Smooth muscle cell (in vitro differentiated cells): ENCODE results near the gene EIF5A2. TPM values are rescaled to one million over a fixed set of nuclear protein-coding genes. Genes with fewer than 3 reads are reported as not detected.
"Not testable (repeated sequence)": the region's sequence is repeated elsewhere in the genome, so short reads cannot be mapped to it uniquely, and the experiment has no call there.

Experiments
- DNase-seq: peaks from one replicate; lab custom pipeline; 2025; ENCODE audit not compliant: unreplicated experiment; lab: John Stamatoyannopoulos, UW
- H2AFZ ChIP-seq: fragments of 200-600 bp; sonication (generic); 2 replicates; pipeline ENCODE4 v1.6.0; 2016; ENCODE audit warnings: antibody characterized with exemption, low read depth, mild to moderate bottlenecking
- H3F3A ChIP-seq: fragments of 200-600 bp; sonication (generic); 2 replicates; pipeline ENCODE4 v1.6.0; 2017; ENCODE audit warnings: antibody characterized with exemption, low read depth
- H3K27ac ChIP-seq: fragments of 200-600 bp; sonication (generic); 2 replicates; pipeline ENCODE4 v1.5.1; 2016; ENCODE audit warnings: low read depth, mild to moderate bottlenecking
- H3K27me3 ChIP-seq: fragments of 200-600 bp; sonication (generic); 2 replicates; pipeline ENCODE4 v1.6.1; 2016; ENCODE audit warnings: low read depth, mild to moderate bottlenecking
- H3K36me3 ChIP-seq: fragments of 200-600 bp; sonication (generic); 2 replicates; pipeline ENCODE4 v1.5.1; 2016; ENCODE audit warnings: low read depth
- H3K4me1 ChIP-seq: fragments of 200-600 bp; sonication (generic); 2 replicates; pipeline ENCODE4 v1.5.1; 2016; ENCODE audit warnings: low read depth
- H3K4me2 ChIP-seq: fragments of 200-600 bp; sonication (generic); 2 replicates; pipeline ENCODE4 v1.6.0; 2016; ENCODE audit warnings: mild to moderate bottlenecking
- H3K4me3 ChIP-seq: fragments of 200-600 bp; sonication (generic); 2 replicates; pipeline ENCODE4 v1.5.1; 2016; ENCODE audit warnings: mild to moderate bottlenecking
- H3K79me2 ChIP-seq: fragments of 200-600 bp; sonication (generic); 2 replicates; pipeline ENCODE4 v1.6.0; 2016; ENCODE audit warnings: low read depth, mild to moderate bottlenecking
- H3K9ac ChIP-seq: fragments of 200-600 bp; sonication (generic); 2 replicates; pipeline ENCODE4 v1.6.0; 2016; ENCODE audit warnings: low read depth
- H3K9me3 ChIP-seq: fragments of 200-600 bp; sonication (generic); replicated peaks from 2 replicates; pipeline ENCODE4 v1.5.1; 2016; ENCODE audit warnings: low read depth
- H4K20me1 ChIP-seq: fragments of 200-600 bp; sonication (generic); 2 replicates; pipeline ENCODE4 v1.6.0; 2016; ENCODE audit warnings: low read depth
- WGBS: methylation state at CpG from one replicate; pipeline ENCODE4 v1.1.7; 2016; ENCODE audit warnings: low lambda C conversion rate; 5-methylcytosine and 5-hydroxymethylcytosine counted together
- polyA plus RNA-seq: library from polyadenylated mRNA; unstranded; fragments of >200 nt; fragmentation: Nextera tagmentation; extraction: Ambion mirVana; gene quantifications from 2 replicates; pipeline ENCODE4 v1.2.1, GENCODE V29; 2016
- total RNA-seq: library from RNA; depleted of rRNA; stranded (reverse); fragments of >200 nt; gene quantifications from 2 replicates; pipeline ENCODE4 v1.2.3, GENCODE V29; 2014
- TF ChIP-seq, protein P1 (sequence below): fragments of 200-600 bp; sonication (generic); IDR thresholded peaks from 2 replicates; pipeline ENCODE4 v1.5.1; 2017; ENCODE audit warnings: borderline replicate concordance, mild to moderate bottlenecking, antibody characterized with exemption; ENCODE audit not compliant: insufficient read depth, poor library complexity, severe bottlenecking

EIF5A2 gene
- total and polyA plus RNA-seq, 2 experiments from 2014 or later: 5.8 to 6.8 TPM

DNA sequence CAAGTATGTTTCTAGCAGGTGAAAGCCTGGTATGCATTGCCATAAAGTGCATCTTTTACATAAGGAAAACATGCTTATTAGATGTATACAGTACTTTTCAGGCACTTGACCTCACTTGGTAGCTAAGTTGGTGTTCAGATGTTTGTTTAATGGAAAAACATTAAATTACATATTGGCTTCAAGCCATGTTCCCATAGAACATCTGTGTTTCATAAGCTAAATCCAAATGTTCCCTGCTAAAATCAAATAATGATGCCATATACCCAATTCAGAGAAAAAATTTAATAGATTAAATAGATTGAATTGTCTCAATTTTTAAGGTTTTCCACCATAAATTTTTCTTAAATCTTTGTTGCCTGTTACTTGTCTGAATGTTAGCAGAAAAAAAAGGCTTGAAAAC lies 19.3 kb downstream of the EIF5A2 start:
- H3K36me3 ChIP-seq: no peaks in the 10 kb centered on the region
- no peak overlapping the region for H3K27ac ChIP-seq
- no peaks in the 10 kb centered on the region for H4K20me1 ChIP-seq
- H3F3A ChIP-seq: no peaks in the 10 kb centered on the region
- no peaks in the 10 kb centered on the region for H3K27me3 ChIP-seq
- no peak for DNase-seq
- TF ChIP-seq, protein P1, sequence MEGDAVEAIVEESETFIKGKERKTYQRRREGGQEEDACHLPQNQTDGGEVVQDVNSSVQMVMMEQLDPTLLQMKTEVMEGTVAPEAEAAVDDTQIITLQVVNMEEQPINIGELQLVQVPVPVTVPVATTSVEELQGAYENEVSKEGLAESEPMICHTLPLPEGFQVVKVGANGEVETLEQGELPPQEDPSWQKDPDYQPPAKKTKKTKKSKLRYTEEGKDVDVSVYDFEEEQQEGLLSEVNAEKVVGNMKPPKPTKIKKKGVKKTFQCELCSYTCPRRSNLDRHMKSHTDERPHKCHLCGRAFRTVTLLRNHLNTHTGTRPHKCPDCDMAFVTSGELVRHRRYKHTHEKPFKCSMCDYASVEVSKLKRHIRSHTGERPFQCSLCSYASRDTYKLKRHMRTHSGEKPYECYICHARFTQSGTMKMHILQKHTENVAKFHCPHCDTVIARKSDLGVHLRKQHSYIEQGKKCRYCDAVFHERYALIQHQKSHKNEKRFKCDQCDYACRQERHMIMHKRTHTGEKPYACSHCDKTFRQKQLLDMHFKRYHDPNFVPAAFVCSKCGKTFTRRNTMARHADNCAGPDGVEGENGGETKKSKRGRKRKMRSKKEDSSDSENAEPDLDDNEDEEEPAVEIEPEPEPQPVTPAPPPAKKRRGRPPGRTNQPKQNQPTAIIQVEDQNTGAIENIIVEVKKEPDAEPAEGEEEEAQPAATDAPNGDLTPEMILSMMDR: no peak
- H3K4me1 ChIP-seq: no peaks in the 10 kb centered on the region
- H3K4me3 ChIP-seq: no peak overlapping the region
- H3K9me3 ChIP-seq: no peaks in the 10 kb centered on the region
- H3K79me2 ChIP-seq: no peaks in the 10 kb centered on the region
- H3K9ac ChIP-seq: no peak overlapping the region
- no peak overlapping the region for H3K4me2 ChIP-seq
- no peak overlapping the region for H2AFZ ChIP-seq

DNA sequence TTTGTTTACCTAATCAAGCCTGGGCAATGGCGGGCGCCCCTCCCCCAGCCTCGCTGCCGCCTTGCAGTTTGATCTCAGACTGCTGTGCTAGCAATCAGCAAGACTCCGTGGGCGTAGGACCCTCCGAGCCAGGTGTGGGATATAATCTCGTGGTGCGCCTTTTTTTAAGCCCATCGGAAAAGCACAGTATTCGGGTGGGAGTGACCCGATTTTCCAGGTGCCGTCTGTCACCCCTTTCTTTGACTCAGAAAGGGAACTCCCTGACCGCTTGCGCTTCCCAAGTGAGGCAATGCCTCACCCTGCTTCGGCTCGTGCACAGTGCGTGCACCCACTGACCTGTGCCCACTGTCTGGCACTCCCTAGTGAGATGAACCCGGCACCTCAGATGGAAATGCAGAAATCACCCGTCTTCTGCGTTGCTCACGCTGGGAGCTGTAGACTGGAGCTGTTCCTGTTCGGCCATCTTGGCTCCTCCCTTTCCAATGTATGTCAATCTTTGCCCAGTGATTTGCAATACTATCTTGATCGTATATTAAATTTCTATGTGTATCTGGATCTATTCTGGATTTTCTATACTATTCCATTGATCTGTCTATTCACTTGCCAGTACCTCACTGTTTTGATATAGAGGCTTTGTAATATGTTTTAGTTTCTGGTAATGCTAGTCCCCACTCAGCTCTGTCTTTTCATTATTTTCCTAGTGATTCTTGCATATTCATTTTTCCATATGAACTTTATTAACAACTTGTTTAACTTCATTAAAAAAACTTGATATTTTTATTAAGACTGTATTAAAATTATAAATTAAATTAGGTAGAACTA lies 24.1 kb downstream of the EIF5A2 start:
- not testable (repeated sequence) for H3K9ac ChIP-seq, H3K4me1 ChIP-seq, DNase-seq, H3K27me3 ChIP-seq, H3K79me2 ChIP-seq, H3K9me3 ChIP-seq, H3K36me3 ChIP-seq, H3K4me3 ChIP-seq, H4K20me1 ChIP-seq, H3F3A ChIP-seq, H2AFZ ChIP-seq, H3K4me2 ChIP-seq, H3K27ac ChIP-seq
- 79% methylated on average over 24 of the region's 24 CpGs for WGBS

DNA sequence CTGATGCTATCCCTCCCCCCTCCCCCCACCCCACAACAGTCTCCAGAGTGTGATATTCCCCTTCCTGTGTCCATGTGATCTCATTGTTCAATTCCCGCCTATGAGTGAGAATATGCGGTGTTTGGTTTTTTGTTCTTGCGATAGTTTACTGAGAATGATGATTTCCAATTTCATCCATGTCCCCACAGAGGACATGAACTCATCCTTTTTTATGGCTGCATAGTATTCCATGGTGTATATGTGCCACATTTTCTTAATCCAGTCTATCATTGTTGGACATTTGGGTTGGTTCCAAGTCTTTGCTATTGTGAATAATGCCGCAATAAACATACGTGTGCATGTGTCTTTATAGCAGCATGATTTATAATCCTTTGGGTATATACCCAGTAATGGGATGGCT lies 29.7 kb downstream of the EIF5A2 start:
- not testable (repeated sequence) for H3K9ac ChIP-seq, H4K20me1 ChIP-seq
- 92% methylated on average over 3 of the region's 5 CpGs for WGBS

DNA sequence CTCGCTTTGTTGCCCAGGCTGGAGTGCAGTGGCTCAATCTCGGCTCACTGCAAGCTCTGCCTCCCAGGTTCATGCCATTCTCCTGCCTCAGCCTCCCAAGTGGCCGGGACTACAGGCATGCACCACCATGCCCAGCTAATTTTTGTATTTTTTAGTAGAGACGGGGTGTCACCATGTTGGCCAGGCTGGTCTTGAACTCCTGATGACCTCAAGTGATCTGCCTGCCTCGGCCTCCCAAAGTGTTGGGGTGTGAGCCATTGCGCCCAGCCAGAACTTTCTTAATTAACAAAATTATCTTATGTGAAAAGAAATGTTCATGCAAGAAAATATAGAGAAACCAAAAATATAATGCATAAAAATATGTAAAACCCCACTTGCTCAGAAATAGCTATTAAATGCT lies 31.1 kb downstream of the EIF5A2 start:
- H4K20me1 ChIP-seq, H3F3A ChIP-seq, H3K27ac ChIP-seq, H3K79me2 ChIP-seq, H3K36me3 ChIP-seq, H3K27me3 ChIP-seq, DNase-seq, H3K4me3 ChIP-seq, H3K9me3 ChIP-seq, H3K4me1 ChIP-seq, H3K4me2 ChIP-seq, H2AFZ ChIP-seq, H3K9ac ChIP-seq: not testable (repeated sequence)
- 98% methylated on average over 6 of the region's 6 CpGs for WGBS

More for the DNA sequence above, 29.7 kb downstream of the EIF5A2 start:
- H3K27ac ChIP-seq, H3K4me3 ChIP-seq, DNase-seq, H3K4me2 ChIP-seq, H3F3A ChIP-seq, H3K36me3 ChIP-seq, H3K4me1 ChIP-seq, H2AFZ ChIP-seq, H3K9me3 ChIP-seq, H3K79me2 ChIP-seq, H3K27me3 ChIP-seq: not testable (repeated sequence)

DNA sequence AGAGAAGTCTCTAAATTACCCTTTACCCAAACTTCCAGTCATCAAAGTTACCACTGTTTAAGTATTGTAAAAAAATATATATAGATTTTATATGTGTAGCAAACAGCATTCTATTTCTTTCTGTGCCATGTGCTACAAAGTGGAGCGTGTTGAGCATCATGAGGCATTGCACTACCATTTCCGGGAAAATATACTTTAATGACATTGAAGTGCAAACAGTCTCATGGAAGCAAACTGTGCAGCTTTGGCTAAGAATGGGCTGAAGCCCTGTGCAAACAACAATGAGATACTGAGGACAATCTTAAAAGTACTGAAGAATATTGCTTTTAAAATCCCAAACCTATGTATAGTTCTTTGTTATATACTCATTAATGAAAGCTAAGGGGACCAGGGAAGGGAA lies 31.9 kb downstream of the EIF5A2 start:
- TF ChIP-seq, protein P1: no peak
- no peaks in the 10 kb centered on the region for H4K20me1 ChIP-seq
- no peaks in the 10 kb centered on the region for H3F3A ChIP-seq
- H2AFZ ChIP-seq: no peak overlapping the region
- H3K27ac ChIP-seq: no peak overlapping the region
- no peaks in the 10 kb centered on the region for H3K27me3 ChIP-seq
- H3K4me3 ChIP-seq: no peak overlapping the region
- H3K79me2 ChIP-seq: no peaks in the 10 kb centered on the region
- no peak overlapping the region for H3K4me2 ChIP-seq
- no peaks in the 10 kb centered on the region for H3K4me1 ChIP-seq
- 93% methylated on average over 2 of the region's 2 CpGs for WGBS
- DNase-seq: no peak
- no peaks in the 10 kb centered on the region for H3K36me3 ChIP-seq
- no peaks in the 10 kb centered on the region for H3K9me3 ChIP-seq
- no peak overlapping the region for H3K9ac ChIP-seq
